ENCODE measurements around the gene TMEM44. TPM values are rescaled to one million over a fixed set of nuclear protein-coding genes. Genes with fewer than 3 reads are reported as not detected.

TMEM44 gene
- total RNA-seq, 1 experiment from 2014 or later, result 11.8 TPM

GRCh38 chr3:194642769-194643168 is 9.6 kb upstream of the TMEM44 start:
- CTCF ChIA-PET, result no interaction called here
- Histone ChIP-seq H3K4me1 (no peaks in the 10 kb centered on the region), H3K9me3 (no peaks in the 10 kb centered on the region), H3K4me3 (ENCODE audit: low read depth, low read length) (no peak overlapping the region), H3K36me3 (ENCODE audit: control insufficient read depth, insufficient read depth, low read length) (no peaks in the 10 kb centered on the region; the same call in none of the 2 replicates), H3K27me3 (replicated peaks; ENCODE audit: control insufficient read depth, insufficient read depth, low read length) (no peaks in the 10 kb centered on the region)
- Mint-ChIP-seq H3K27ac (ENCODE audit: unreplicated experiment) (no peak overlapping the region), H3K4me1 (ENCODE audit: low read depth, unreplicated experiment) (no peaks in the 10 kb centered on the region), H3K36me3 (ENCODE audit: insufficient read depth, unreplicated experiment) (peaks cover 34% of the 10 kb centered on the region), H3K4me3 (ENCODE audit: unreplicated experiment) (no peak overlapping the region), H3K27me3 (ENCODE audit: insufficient read depth, unreplicated experiment) (no peaks in the 10 kb centered on the region), H3K9me3 (ENCODE audit: unreplicated experiment) (no peaks in the 10 kb centered on the region)
- no peak for DNase-seq
- no TSS peak for BruUV-seq (replicated peaks)
- POLR2A ChIA-PET, result no interaction called here
- TF ChIP-seq, protein P1, sequence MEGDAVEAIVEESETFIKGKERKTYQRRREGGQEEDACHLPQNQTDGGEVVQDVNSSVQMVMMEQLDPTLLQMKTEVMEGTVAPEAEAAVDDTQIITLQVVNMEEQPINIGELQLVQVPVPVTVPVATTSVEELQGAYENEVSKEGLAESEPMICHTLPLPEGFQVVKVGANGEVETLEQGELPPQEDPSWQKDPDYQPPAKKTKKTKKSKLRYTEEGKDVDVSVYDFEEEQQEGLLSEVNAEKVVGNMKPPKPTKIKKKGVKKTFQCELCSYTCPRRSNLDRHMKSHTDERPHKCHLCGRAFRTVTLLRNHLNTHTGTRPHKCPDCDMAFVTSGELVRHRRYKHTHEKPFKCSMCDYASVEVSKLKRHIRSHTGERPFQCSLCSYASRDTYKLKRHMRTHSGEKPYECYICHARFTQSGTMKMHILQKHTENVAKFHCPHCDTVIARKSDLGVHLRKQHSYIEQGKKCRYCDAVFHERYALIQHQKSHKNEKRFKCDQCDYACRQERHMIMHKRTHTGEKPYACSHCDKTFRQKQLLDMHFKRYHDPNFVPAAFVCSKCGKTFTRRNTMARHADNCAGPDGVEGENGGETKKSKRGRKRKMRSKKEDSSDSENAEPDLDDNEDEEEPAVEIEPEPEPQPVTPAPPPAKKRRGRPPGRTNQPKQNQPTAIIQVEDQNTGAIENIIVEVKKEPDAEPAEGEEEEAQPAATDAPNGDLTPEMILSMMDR (IDR thresholded peaks at IDR 0.05; ENCODE audit: insufficient read depth in 1 of 2, low read depth in 1 of 2, low read length in 1 of 2, severe bottlenecking in 1 of 2, unreplicated experiment in 1 of 2), result no peak
- intact Hi-C loops (cut with micrococcal nuclease; ENCODE audit: unreplicated experiment), result no loop called here

DNA sequence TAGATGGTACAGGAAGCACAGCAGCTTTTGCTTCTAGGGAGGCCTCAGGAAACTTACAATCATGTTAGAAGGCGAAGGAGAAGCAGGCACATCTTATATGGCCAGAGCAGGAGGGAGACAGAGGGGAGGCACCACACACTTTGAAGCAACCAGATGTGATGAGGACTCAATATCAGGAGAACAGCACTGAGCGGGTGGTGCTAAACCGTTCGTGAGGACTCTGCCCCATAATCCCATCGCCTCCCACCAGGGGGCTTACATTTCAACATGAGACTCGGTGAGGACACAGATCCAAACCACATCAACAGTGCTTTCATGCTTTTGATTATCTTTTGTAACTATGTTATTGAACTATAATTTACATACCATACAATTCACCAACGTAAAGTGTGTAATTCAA is 7.6 kb upstream of the TMEM44 start:
- TF ChIP-seq, protein P1 (IDR thresholded peaks at IDR 0.05; ENCODE audit: insufficient read depth in 1 of 2, low read depth in 1 of 2, low read length in 1 of 2, severe bottlenecking in 1 of 2, unreplicated experiment in 1 of 2), result peak; percentile 29 to 42
- Mint-ChIP-seq H3K4me1 (ENCODE audit: low read depth, unreplicated experiment) (no peaks in the 10 kb centered on the region), H3K36me3 (ENCODE audit: insufficient read depth, unreplicated experiment) (peaks cover 32% of the 10 kb centered on the region), H3K27ac (ENCODE audit: unreplicated experiment) (no peak overlapping the region), H3K9me3 (ENCODE audit: unreplicated experiment) (no peaks in the 10 kb centered on the region), H3K4me3 (ENCODE audit: unreplicated experiment) (no peak overlapping the region), H3K27me3 (ENCODE audit: insufficient read depth, unreplicated experiment) (no peaks in the 10 kb centered on the region)
- H3K4me3 ChIP-seq (ENCODE audit: low read depth, low read length), result no peak overlapping the region
- no peaks in the 10 kb centered on the region; the same call in none of the 2 replicates for H3K36me3 ChIP-seq (ENCODE audit: control insufficient read depth, insufficient read depth, low read length)
- no TSS peak for BruUV-seq (replicated peaks)
- intact Hi-C loops (cut with micrococcal nuclease; ENCODE audit: unreplicated experiment), result no loop called here
- no peaks in the 10 kb centered on the region for H3K27me3 ChIP-seq (replicated peaks; ENCODE audit: control insufficient read depth, insufficient read depth, low read length)
- no peaks in the 10 kb centered on the region for H3K9me3 ChIP-seq
- H3K4me1 ChIP-seq, result no peaks in the 10 kb centered on the region
- DNase-seq, result peak in 1 of 2 experiments; percentile 47
- ChIA-PET POLR2A (no interaction called here), CTCF (interaction anchor here (0.7 kb wide), 1 partner anchor 264 kb away, joined by 5 read pairs; no protein-coding TSS in a partner anchor)

- intact Hi-C loops (cut with micrococcal nuclease; ENCODE audit: unreplicated experiment), result no loop called here
- TF ChIP-seq, protein P1 (IDR thresholded peaks at IDR 0.05; ENCODE audit: insufficient read depth in 1 of 2, low read depth in 1 of 2, low read length in 1 of 2, severe bottlenecking in 1 of 2, unreplicated experiment in 1 of 2), result no peak
- H3K27ac Mint-ChIP-seq (ENCODE audit: unreplicated experiment), result no peak overlapping the region
- no peak overlapping the region for H3K4me3 Mint-ChIP-seq (ENCODE audit: unreplicated experiment)
- ChIA-PET CTCF (interaction anchor here (0.7 to 1.4 kb wide), 2 partner anchors 35 to 45 kb away, joined by 4 to 5 read pairs; no protein-coding TSS in a partner anchor), POLR2A (interaction anchor here (0.6 kb wide), 1 partner anchor 72 kb away, joined by 5 read pairs; no protein-coding TSS in a partner anchor)
- BruUV-seq (replicated peaks), result no TSS peak
- no peaks in the 10 kb centered on the region for H3K4me1 Mint-ChIP-seq (ENCODE audit: low read depth, unreplicated experiment)
- Histone ChIP-seq H3K9me3 (no peaks in the 10 kb centered on the region), H3K27me3 (replicated peaks; ENCODE audit: control insufficient read depth, insufficient read depth, low read length) (no peaks in the 10 kb centered on the region), H3K4me1 (no peaks in the 10 kb centered on the region), H3K4me3 (ENCODE audit: low read depth, low read length) (no peak overlapping the region), H3K36me3 (ENCODE audit: control insufficient read depth, insufficient read depth, low read length) (no peaks in the 10 kb centered on the region; the same call in none of the 2 replicates)
- H3K27me3 Mint-ChIP-seq (ENCODE audit: insufficient read depth, unreplicated experiment), result no peaks in the 10 kb centered on the region
- H3K36me3 Mint-ChIP-seq (ENCODE audit: insufficient read depth, unreplicated experiment), result peaks cover 20% of the 10 kb centered on the region
- DNase-seq, result no peak
- no peaks in the 10 kb centered on the region for H3K9me3 Mint-ChIP-seq (ENCODE audit: unreplicated experiment)
Measured at GRCh38 chr3:194638991-194639605, 5.9 kb upstream of the TMEM44 start.
